ENCODE data around the gene CLTCL1. TPM values are rescaled to one million over a fixed set of nuclear protein-coding genes. Genes with fewer than 3 reads are reported as not detected.

The CLTCL1 gene
- total and polyA plus RNA-seq, 9 of the 15 experiments (the other 6 are each of a cell fraction or from before 2014, with no cell fraction given) = 1.1 to 11.7 (median 5.0) TPM

DNA sequence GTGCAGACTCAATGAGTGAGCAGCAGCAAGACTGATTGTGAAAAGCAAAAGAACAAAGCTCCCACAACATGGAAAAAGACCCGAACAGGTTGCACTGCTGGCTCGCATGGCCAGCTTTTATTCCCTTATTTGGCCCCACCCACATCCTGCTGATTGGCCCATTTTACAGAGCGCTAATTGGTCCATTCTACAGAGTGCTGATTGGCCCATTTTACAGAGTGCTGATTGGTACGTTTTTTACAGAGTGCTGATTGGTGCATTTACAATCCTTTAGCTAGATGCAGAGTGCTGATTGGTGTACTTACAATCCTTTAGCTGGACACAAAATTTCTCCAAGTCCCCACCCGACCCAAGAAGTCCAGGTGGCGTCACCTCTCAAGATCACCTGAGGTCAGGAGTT lies 97.6 kb downstream of the CLTCL1 start (continued):
- TF ChIP-seq, protein P1, sequence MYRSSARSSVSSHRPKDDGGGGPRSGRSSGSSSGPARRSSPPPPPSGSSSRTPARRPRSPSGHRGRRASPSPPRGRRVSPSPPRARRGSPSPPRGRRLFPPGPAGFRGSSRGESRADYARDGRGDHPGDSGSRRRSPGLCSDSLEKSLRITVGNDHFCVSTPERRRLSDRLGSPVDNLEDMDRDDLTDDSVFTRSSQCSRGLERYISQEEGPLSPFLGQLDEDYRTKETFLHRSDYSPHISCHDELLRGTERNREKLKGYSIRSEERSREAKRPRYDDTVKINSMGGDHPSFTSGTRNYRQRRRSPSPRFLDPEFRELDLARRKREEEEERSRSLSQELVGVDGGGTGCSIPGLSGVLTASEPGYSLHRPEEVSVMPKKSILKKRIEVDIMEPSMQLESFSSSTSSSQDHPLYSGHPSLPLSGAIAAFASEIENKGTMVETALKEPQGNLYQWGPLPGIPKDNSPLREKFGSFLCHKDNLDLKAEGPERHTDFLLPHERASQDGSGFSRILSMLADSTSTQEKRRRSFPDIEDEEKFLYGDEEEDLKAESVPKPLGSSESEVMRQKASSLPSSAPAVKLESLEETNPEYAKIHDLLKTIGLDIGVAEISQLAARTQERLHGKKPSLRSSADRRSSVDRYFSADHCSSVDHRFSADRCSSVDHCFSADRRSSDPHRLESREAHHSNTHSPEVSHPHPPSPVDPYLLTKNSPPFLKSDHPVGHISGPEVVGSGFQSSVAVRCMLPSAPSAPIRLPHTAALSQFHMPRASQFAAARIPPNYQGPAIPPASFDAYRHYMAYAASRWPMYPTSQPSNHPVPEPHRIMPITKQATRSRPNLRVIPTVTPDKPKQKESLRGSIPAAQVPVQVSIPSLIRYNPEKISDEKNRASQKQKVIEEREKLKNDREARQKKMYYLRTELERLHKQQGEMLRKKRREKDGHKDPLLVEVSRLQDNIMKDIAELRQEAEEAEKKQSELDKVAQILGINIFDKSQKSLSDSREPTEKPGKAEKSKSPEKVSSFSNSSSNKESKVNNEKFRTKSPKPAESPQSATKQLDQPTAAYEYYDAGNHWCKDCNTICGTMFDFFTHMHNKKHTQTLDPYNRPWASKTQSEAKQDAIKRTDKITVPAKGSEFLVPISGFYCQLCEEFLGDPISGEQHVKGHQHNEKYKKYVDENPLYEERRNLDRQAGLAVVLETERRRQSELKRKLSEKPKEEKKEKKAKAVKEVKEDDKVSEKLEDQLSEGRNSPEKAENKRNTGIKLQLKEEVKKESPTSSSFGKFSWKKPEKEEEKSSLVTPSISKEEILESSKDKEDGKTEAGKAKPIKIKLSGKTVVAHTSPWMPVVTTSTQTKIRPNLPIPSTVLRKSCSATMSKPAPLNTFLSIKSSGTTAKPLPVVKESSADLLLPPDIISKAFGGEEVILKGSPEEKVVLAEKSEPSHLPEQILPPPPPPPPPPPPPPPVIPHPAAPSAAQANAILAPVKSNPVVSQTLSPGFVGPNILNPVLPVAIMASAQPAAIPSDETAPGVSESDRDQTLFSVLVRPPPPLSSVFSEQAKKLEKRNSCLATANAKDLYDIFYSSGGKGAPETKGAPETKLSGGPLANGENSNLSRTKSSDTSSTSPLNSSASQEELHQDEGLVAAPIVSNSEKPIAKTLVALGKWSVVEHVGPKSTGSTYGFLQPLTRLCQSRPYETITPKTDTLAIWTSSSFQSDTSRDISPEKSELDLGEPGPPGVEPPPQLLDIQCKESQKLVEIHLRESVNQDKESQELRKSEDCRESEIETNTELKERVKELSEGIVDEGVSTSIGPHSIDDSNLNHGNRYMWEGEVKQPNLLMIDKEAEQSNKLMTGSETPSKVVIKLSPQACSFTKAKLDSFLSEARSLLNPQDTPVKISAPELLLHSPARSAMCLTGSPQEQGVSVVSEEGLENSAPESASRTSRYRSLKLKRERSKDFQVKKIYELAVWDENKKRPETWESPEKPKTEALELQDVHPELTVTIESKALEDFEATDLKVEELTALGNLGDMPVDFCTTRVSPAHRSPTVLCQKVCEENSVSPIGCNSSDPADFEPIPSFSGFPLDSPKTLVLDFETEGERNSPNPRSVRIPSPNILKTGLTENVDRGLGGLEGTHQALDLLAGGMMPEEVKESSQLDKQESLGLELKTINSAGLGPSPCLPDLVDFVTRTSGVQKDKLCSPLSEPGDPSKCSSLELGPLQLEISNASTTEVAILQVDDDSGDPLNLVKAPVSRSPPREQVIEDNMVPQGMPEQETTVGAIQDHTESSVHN (IDR thresholded peaks at IDR 0.05; ENCODE audit: borderline replicate concordance in 1 of 2, low read depth in 1 of 2) = no peak
- TF ChIP-seq, protein P2, sequence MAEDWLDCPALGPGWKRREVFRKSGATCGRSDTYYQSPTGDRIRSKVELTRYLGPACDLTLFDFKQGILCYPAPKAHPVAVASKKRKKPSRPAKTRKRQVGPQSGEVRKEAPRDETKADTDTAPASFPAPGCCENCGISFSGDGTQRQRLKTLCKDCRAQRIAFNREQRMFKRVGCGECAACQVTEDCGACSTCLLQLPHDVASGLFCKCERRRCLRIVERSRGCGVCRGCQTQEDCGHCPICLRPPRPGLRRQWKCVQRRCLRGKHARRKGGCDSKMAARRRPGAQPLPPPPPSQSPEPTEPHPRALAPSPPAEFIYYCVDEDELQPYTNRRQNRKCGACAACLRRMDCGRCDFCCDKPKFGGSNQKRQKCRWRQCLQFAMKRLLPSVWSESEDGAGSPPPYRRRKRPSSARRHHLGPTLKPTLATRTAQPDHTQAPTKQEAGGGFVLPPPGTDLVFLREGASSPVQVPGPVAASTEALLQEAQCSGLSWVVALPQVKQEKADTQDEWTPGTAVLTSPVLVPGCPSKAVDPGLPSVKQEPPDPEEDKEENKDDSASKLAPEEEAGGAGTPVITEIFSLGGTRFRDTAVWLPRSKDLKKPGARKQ (CRISPR knock-in tag; IDR thresholded peaks at IDR 0.05) = no peak
- TF ChIP-seq ASH1L (IDR thresholded peaks at IDR 0.05; ENCODE audit: borderline replicate concordance, low read depth, partially characterized antibody) (peak; percentile 82), GATAD2B (IDR thresholded peaks at IDR 0.05; ENCODE audit: borderline replicate concordance) (no peak), IFI16 (CRISPR knock-in tag; IDR thresholded peaks at IDR 0.05) (no peak), RAD21 (CRISPR knock-in tag; conservative IDR thresholded peaks at IDR 0.05 in 1 of 2, IDR thresholded peaks at IDR 0.05 in 1 of 2) (no peak), STAT5B (CRISPR knock-in tag; IDR thresholded peaks at IDR 0.05) (no peak), JUND (IDR thresholded peaks at IDR 0.05; ENCODE audit: borderline replicate concordance, low read depth, low read length) (no peak), JUND (tag; IDR thresholded peaks at IDR 0.05; ENCODE audit: borderline replicate concordance, low read depth, low read length) (no peak), POLR2G (IDR thresholded peaks at IDR 0.05; ENCODE audit: low read depth, low read length) (no peak), FOXK1 (CRISPR knock-in tag; IDR thresholded peaks at IDR 0.05; ENCODE audit: borderline replicate concordance) (no peak), ZNF146 (CRISPR knock-in tag; IDR thresholded peaks at IDR 0.05; ENCODE audit: unreplicated experiment) (no peak), CC2D1A (IDR thresholded peaks at IDR 0.05) (peak; percentile 58; the same call in 1 of the 2 replicates), SAP30 (IDR thresholded peaks at IDR 0.05; ENCODE audit: borderline replicate concordance, insufficient read depth, low read depth, low read length, poor library complexity, severe bottlenecking) (no peak), ZNF77 (CRISPR knock-in tag; IDR thresholded peaks at IDR 0.05) (no peak)
- TF ChIP-seq, protein P3, sequence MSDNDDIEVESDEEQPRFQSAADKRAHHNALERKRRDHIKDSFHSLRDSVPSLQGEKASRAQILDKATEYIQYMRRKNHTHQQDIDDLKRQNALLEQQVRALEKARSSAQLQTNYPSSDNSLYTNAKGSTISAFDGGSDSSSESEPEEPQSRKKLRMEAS (CRISPR knock-in tag; IDR thresholded peaks at IDR 0.05) = 0 out of 2 replicates have a peak, but pooled peaks have one; percentile 6
- TF ChIP-seq, protein P4, sequence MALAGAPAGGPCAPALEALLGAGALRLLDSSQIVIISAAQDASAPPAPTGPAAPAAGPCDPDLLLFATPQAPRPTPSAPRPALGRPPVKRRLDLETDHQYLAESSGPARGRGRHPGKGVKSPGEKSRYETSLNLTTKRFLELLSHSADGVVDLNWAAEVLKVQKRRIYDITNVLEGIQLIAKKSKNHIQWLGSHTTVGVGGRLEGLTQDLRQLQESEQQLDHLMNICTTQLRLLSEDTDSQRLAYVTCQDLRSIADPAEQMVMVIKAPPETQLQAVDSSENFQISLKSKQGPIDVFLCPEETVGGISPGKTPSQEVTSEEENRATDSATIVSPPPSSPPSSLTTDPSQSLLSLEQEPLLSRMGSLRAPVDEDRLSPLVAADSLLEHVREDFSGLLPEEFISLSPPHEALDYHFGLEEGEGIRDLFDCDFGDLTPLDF (CRISPR knock-in tag; IDR thresholded peaks at IDR 0.05) = no peak; the same call in 1 of the 2 replicates
